HepG2 (cell line): ENCODE measurements around the gene ZNF853. TPM values are rescaled to one million over a fixed set of nuclear protein-coding genes. Genes with fewer than 3 reads are reported as not detected.

Source experiments
- ATF7-NPFF ChIP-seq: sonication (generic); formaldehyde crosslinking; IDR thresholded peaks from 2 replicates; pipeline ENCODE4 v1.8.1; 2023; ENCODE audit warnings: mild to moderate bottlenecking, low read depth, missing genetic modification reagents, moderate library complexity
- CBFB ChIP-seq: sonication (generic); formaldehyde crosslinking; IDR thresholded peaks from 2 replicates; pipeline ENCODE4 v1.4.0; 2020; ENCODE audit warnings: missing genetic modification reagents
- GTF3A ChIP-seq: sonication (generic); formaldehyde crosslinking; conservative IDR thresholded peaks from 2 replicates; pipeline ENCODE4 v1.4.0; 2020; ENCODE audit warnings: mild to moderate bottlenecking, missing genetic modification reagents
- HNF4A ChIP-seq: sonication (generic); formaldehyde crosslinking; IDR thresholded peaks from 2 replicates; pipeline ENCODE4 v1.4.0; 2020; ENCODE audit warnings: missing genetic modification reagents
- KDM5A ChIP-seq: fragments of 200-600 bp; sonication (generic); IDR thresholded peaks from 2 replicates; pipeline ENCODE4 v1.7.0; 2018; ENCODE audit warnings: antibody characterized with exemption, mild to moderate bottlenecking, low read length, borderline replicate concordance
- MED1 ChIP-seq: sonication (generic); formaldehyde crosslinking; IDR thresholded peaks from 2 replicates; pipeline ENCODE4 v1.4.0; 2020; ENCODE audit warnings: missing genetic modification reagents
- MEF2D ChIP-seq: sonication (generic); formaldehyde crosslinking; IDR thresholded peaks from 2 replicates; pipeline ENCODE4 v1.5.1; 2020; ENCODE audit warnings: mild to moderate bottlenecking, missing genetic modification reagents
- PLRG1 ChIP-seq: fragments of 450-650 bp; conservative IDR thresholded peaks from 2 replicates; pipeline ENCODE4 v1.6.1; 2016
- SAP130 ChIP-seq: IDR thresholded peaks from 2 replicates; pipeline ENCODE4 v1.6.1; 2016; ENCODE audit warnings: low read depth
- ZFP37 ChIP-seq: sonication (generic); formaldehyde crosslinking; IDR thresholded peaks from 2 replicates; pipeline ENCODE4 v1.4.0; 2020; ENCODE audit warnings: missing genetic modification reagents, borderline replicate concordance
- ZFY ChIP-seq: sonication (generic); formaldehyde crosslinking; IDR thresholded peaks from 2 replicates; pipeline ENCODE4 v1.4.0; 2020; ENCODE audit warnings: missing genetic modification reagents
- ZNF235 ChIP-seq: sonication (generic); formaldehyde crosslinking; IDR thresholded peaks from 2 replicates; pipeline ENCODE4 v1.8.1; 2023; ENCODE audit warnings: mild to moderate bottlenecking, missing genetic modification reagents, borderline replicate concordance
- ZNF337 ChIP-seq: sonication (generic); formaldehyde crosslinking; IDR thresholded peaks from 2 replicates; pipeline ENCODE4 v1.5.1; 2020; ENCODE audit warnings: missing genetic modification reagents, low read depth, mild to moderate bottlenecking, borderline replicate concordance
- ZNF501 ChIP-seq: sonication (generic); formaldehyde crosslinking; IDR thresholded peaks from 2 replicates; pipeline ENCODE4 v1.5.1; 2020; ENCODE audit warnings: mild to moderate bottlenecking, moderate library complexity, missing genetic modification reagents
- polyA plus RNA-seq, 8 experiments: library from polyadenylated mRNA; depleted of rRNA in 3 of 8; stranded (reverse) in 7 of 8; unstranded in 1 of 8; fragments of >200 nt; fragmentation: Illumina TruSeq in 4 of 8; extraction: Trizol in 4 of 8; gene quantifications; 2 replicates each; pipeline versions ENCODE4 v1.2.1 to v1.2.3, GENCODE V29; 2011 to 2016; ENCODE audit warnings: low read depth in 4 of 8, missing spikeins in 1 of 8, mixed read lengths in 1 of 8; ENCODE audit not compliant: insufficient read depth in 1 of 8
- total RNA-seq, 5 experiments: library from RNA; depleted of rRNA; stranded (reverse); fragments of >200 nt; fragmentation: Illumina TruSeq; extraction: Trizol; gene quantifications; 2 replicates each; pipeline ENCODE4 v1.2.3, GENCODE V29; 2016; ENCODE audit warnings: low read depth in 1 of 5
- TF ChIP-seq, protein P1 (sequence below): sonication (generic); formaldehyde crosslinking; IDR thresholded peaks from 2 replicates; pipeline ENCODE4 v1.5.0; 2020; ENCODE audit warnings: mild to moderate bottlenecking, missing genetic modification reagents, moderate library complexity
- TF ChIP-seq, protein P2 (sequence below): sonication (generic); formaldehyde crosslinking; IDR thresholded peaks from 2 replicates; pipeline ENCODE4 v1.5.0; 2020; ENCODE audit warnings: mild to moderate bottlenecking, low read depth, missing genetic modification reagents, borderline replicate concordance
- TF ChIP-seq, protein P3 (sequence below): sonication (generic); formaldehyde crosslinking; IDR thresholded peaks from 2 replicates; pipeline ENCODE4 v1.4.0; 2020; ENCODE audit warnings: missing genetic modification reagents
- TF ChIP-seq, protein P4 (sequence below): sonication (generic); formaldehyde crosslinking; IDR thresholded peaks from 2 replicates; pipeline ENCODE4 v1.4.0; 2020; ENCODE audit warnings: mild to moderate bottlenecking, missing genetic modification reagents
- TF ChIP-seq, protein P5 (sequence below): sonication (generic); formaldehyde crosslinking; IDR thresholded peaks from 2 replicates; pipeline ENCODE4 v1.5.0; 2020; ENCODE audit warnings: mild to moderate bottlenecking, missing genetic modification reagents, borderline replicate concordance

The ZNF853 gene
- total and polyA plus RNA-seq, 2 of the 13 experiments (the other 11 are each of a cell fraction or from before 2014, with no cell fraction given), result 2.1 to 6.2 TPM

DNA sequence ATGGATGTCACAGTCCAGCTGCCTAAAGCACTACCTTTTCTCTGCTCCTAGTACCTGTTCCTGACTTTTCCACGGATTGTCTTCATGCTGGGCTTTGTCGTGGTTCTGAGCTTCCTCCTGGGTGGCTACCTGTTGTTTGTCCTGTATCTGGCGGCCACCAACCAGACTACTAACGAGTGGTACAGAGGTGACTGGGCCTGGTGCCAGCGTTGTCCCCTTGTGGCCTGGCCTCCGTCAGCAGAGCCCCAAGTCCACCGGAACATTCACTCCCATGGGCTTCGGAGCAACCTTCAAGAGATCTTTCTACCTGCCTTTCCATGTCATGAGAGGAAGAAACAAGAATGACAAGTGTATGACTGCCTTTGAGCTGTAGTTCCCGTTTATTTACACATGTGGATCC lies 26.8 kb upstream of the ZNF853 start (continued):
- TF ChIP-seq SAP130 (CRISPR knock-in tag) (peak; percentile 36), ZFY (peak; percentile 15; the same call in 1 of the 2 replicates), HNF4A (CRISPR knock-in tag) (peak; percentile 51; the same call in 1 of the 2 replicates), CBFB (no peak), PLRG1 (no peak), ZFP37 (no peak), ATF7-NPFF (CRISPR knock-in tag) (no peak), KDM5A (no peak), ZNF337 (CRISPR knock-in tag) (0 out of 2 replicates have a peak, but pooled peaks have one; percentile 50), ZNF235 (CRISPR knock-in tag) (no peak), MED1 (CRISPR knock-in tag) (peak; percentile 62), MEF2D (peak; percentile 27; the same call in 1 of the 2 replicates), ZNF501 (CRISPR knock-in tag) (no peak), GTF3A (CRISPR knock-in tag) (no peak)
- TF ChIP-seq, protein P1, sequence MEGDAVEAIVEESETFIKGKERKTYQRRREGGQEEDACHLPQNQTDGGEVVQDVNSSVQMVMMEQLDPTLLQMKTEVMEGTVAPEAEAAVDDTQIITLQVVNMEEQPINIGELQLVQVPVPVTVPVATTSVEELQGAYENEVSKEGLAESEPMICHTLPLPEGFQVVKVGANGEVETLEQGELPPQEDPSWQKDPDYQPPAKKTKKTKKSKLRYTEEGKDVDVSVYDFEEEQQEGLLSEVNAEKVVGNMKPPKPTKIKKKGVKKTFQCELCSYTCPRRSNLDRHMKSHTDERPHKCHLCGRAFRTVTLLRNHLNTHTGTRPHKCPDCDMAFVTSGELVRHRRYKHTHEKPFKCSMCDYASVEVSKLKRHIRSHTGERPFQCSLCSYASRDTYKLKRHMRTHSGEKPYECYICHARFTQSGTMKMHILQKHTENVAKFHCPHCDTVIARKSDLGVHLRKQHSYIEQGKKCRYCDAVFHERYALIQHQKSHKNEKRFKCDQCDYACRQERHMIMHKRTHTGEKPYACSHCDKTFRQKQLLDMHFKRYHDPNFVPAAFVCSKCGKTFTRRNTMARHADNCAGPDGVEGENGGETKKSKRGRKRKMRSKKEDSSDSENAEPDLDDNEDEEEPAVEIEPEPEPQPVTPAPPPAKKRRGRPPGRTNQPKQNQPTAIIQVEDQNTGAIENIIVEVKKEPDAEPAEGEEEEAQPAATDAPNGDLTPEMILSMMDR, result peak; percentile 25
- TF ChIP-seq, protein P2, sequence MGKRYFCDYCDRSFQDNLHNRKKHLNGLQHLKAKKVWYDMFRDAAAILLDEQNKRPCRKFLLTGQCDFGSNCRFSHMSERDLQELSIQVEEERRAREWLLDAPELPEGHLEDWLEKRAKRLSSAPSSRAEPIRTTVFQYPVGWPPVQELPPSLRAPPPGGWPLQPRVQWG, result no peak
- TF ChIP-seq, protein P3, sequence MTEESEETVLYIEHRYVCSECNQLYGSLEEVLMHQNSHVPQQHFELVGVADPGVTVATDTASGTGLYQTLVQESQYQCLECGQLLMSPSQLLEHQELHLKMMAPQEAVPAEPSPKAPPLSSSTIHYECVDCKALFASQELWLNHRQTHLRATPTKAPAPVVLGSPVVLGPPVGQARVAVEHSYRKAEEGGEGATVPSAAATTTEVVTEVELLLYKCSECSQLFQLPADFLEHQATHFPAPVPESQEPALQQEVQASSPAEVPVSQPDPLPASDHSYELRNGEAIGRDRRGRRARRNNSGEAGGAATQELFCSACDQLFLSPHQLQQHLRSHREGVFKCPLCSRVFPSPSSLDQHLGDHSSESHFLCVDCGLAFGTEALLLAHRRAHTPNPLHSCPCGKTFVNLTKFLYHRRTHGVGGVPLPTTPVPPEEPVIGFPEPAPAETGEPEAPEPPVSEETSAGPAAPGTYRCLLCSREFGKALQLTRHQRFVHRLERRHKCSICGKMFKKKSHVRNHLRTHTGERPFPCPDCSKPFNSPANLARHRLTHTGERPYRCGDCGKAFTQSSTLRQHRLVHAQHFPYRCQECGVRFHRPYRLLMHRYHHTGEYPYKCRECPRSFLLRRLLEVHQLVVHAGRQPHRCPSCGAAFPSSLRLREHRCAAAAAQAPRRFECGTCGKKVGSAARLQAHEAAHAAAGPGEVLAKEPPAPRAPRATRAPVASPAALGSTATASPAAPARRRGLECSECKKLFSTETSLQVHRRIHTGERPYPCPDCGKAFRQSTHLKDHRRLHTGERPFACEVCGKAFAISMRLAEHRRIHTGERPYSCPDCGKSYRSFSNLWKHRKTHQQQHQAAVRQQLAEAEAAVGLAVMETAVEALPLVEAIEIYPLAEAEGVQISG (CRISPR knock-in tag), result peak; percentile 56
- TF ChIP-seq, protein P4, sequence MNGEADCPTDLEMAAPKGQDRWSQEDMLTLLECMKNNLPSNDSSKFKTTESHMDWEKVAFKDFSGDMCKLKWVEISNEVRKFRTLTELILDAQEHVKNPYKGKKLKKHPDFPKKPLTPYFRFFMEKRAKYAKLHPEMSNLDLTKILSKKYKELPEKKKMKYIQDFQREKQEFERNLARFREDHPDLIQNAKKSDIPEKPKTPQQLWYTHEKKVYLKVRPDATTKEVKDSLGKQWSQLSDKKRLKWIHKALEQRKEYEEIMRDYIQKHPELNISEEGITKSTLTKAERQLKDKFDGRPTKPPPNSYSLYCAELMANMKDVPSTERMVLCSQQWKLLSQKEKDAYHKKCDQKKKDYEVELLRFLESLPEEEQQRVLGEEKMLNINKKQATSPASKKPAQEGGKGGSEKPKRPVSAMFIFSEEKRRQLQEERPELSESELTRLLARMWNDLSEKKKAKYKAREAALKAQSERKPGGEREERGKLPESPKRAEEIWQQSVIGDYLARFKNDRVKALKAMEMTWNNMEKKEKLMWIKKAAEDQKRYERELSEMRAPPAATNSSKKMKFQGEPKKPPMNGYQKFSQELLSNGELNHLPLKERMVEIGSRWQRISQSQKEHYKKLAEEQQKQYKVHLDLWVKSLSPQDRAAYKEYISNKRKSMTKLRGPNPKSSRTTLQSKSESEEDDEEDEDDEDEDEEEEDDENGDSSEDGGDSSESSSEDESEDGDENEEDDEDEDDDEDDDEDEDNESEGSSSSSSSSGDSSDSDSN (CRISPR knock-in tag), result peak; percentile 41; the same call in 1 of the 2 replicates
- TF ChIP-seq, protein P5, sequence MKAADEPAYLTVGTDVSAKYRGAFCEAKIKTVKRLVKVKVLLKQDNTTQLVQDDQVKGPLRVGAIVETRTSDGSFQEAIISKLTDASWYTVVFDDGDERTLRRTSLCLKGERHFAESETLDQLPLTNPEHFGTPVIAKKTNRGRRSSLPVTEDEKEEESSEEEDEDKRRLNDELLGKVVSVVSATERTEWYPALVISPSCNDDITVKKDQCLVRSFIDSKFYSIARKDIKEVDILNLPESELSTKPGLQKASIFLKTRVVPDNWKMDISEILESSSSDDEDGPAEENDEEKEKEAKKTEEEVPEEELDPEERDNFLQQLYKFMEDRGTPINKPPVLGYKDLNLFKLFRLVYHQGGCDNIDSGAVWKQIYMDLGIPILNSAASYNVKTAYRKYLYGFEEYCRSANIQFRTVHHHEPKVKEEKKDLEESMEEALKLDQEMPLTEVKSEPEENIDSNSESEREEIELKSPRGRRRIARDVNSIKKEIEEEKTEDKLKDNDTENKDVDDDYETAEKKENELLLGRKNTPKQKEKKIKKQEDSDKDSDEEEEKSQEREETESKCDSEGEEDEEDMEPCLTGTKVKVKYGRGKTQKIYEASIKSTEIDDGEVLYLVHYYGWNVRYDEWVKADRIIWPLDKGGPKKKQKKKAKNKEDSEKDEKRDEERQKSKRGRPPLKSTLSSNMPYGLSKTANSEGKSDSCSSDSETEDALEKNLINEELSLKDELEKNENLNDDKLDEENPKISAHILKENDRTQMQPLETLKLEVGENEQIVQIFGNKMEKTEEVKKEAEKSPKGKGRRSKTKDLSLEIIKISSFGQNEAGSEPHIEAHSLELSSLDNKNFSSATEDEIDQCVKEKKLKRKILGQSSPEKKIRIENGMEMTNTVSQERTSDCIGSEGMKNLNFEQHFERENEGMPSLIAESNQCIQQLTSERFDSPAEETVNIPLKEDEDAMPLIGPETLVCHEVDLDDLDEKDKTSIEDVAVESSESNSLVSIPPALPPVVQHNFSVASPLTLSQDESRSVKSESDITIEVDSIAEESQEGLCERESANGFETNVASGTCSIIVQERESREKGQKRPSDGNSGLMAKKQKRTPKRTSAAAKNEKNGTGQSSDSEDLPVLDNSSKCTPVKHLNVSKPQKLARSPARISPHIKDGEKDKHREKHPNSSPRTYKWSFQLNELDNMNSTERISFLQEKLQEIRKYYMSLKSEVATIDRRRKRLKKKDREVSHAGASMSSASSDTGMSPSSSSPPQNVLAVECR (CRISPR knock-in tag), result peak; percentile 26; the same call in 1 of the 2 replicates
